Thoracic aorta (tissue), 2 donors: ENCODE results near the gene CRB2. TPM values are rescaled to one million over a fixed set of nuclear protein-coding genes. Genes with fewer than 3 reads are reported as not detected.

Experiments used
- ATAC-seq: fragments of 150-250 bp; one replicate; pipeline ENCODE4 v1.8.0; 2017; ENCODE audit warnings: low read depth; ENCODE audit not compliant: insufficient number of reproducible peaks, low FRiP score
- DNase-seq: peaks from one replicate; pipeline ENCODE4 v3.0.0-alpha.2; 2020; ENCODE audit warnings: low spot score
- H3K27ac ChIP-seq, 2 donors: fragments of 200-600 bp; sonication (generic); 1 replicate in 1 of 2; 2 replicates in 1 of 2; pipeline ENCODE4 v1.5.1; 2016; ENCODE audit warnings: mild to moderate bottlenecking in 2 of 2, moderate library complexity in 2 of 2
- H3K27me3 ChIP-seq: fragments of 200-600 bp; sonication (generic); replicated peaks from 2 replicates; pipeline ENCODE4 v1.6.0; 2016; ENCODE audit warnings: mild to moderate bottlenecking; ENCODE audit not compliant: insufficient read depth
- H3K36me3 ChIP-seq: fragments of 200-600 bp; sonication (generic); one replicate; pipeline ENCODE4 v1.5.1; 2016
- H3K4me1 ChIP-seq, 2 donors: fragments of 200-600 bp; sonication (generic); 1 replicate in 1 of 2; 2 replicates in 1 of 2; pipeline versions ENCODE4 v1.5.1 to v1.6.0; 2016; ENCODE audit warnings: low read depth in 2 of 2, mild to moderate bottlenecking in 1 of 2; ENCODE audit not compliant: control insufficient read depth in 1 of 2
- H3K4me3 ChIP-seq: fragments of 200-600 bp; sonication (generic); 2 replicates; pipeline ENCODE4 v1.5.1; 2016; ENCODE audit warnings: mild to moderate bottlenecking
- H3K9me3 ChIP-seq: fragments of 200-600 bp; sonication (generic); 2 replicates; pipeline ENCODE4 v1.5.1; 2016
- total RNA-seq, 2 donors: library from RNA; depleted of rRNA; stranded (reverse); fragments of >200 nt; gene quantifications; one replicate each; pipeline versions ENCODE4 v1.1.0 to v1.2.3, GENCODE V29; 2016
- TF ChIP-seq, protein P1 (sequence below): fragments of 200-600 bp; sonication (generic); IDR thresholded peaks from one replicate; pipeline ENCODE4 v1.5.1; 2019; ENCODE audit warnings: antibody characterized with exemption

Gene CRB2
- total RNA-seq, 2 donors from 2014 or later: not detected

- DNase-seq (no peak), ATAC-seq (no peak)
- TF ChIP-seq, protein P1, sequence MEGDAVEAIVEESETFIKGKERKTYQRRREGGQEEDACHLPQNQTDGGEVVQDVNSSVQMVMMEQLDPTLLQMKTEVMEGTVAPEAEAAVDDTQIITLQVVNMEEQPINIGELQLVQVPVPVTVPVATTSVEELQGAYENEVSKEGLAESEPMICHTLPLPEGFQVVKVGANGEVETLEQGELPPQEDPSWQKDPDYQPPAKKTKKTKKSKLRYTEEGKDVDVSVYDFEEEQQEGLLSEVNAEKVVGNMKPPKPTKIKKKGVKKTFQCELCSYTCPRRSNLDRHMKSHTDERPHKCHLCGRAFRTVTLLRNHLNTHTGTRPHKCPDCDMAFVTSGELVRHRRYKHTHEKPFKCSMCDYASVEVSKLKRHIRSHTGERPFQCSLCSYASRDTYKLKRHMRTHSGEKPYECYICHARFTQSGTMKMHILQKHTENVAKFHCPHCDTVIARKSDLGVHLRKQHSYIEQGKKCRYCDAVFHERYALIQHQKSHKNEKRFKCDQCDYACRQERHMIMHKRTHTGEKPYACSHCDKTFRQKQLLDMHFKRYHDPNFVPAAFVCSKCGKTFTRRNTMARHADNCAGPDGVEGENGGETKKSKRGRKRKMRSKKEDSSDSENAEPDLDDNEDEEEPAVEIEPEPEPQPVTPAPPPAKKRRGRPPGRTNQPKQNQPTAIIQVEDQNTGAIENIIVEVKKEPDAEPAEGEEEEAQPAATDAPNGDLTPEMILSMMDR: no peak
- Histone ChIP-seq H3K4me1 (peaks cover 0 to 7% of the 10 kb centered on the region in 2 donors), H3K27me3 (no peaks in the 10 kb centered on the region), H3K4me3 (no peak overlapping the region), H3K36me3 (no peaks in the 10 kb centered on the region), H3K9me3 (no peaks in the 10 kb centered on the region), H3K27ac (no peak overlapping the region)
Measured at GRCh38 chr9:123323196-123324013, 32.6 kb upstream of the CRB2 start.

DNA sequence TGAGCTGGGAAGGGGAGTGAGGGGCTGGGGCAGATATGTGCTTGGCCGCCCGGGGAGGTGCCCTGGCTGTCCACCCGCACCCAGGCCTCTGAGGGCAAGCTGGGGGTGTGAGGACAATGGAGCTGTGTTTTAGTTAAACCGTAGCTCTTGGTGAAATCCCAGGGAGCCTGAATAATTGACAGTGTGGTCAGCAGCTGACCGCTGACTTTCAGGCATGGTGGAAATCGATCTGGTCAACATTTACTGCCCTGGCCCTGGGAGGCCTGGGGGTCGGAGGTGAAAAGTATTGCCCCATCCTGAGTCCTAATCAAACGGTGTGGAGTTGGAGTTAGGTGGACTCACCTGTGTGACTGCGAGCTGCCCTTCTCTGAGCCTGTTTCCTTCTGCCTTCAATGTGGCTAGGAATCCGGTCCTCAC is 31.2 kb upstream of the CRB2 start:
- DNase-seq (no peak), ATAC-seq (no peak)
- Histone ChIP-seq H3K27me3 (no peaks in the 10 kb centered on the region), H3K9me3 (no peaks in the 10 kb centered on the region), H3K4me3 (no peak overlapping the region), H3K27ac (no peak overlapping the region), H3K4me1 (no peaks in the 10 kb centered on the region), H3K36me3 (no peaks in the 10 kb centered on the region)
- TF ChIP-seq, protein P1: no peak

GRCh38 chr9:123326187-123326586 is 29.8 kb upstream of the CRB2 start:
- Histone ChIP-seq H3K27ac (no peak overlapping the region), H3K4me3 (peak overlapping the region; percentile 37)

GRCh38 chr9:123326662-123327093 is 29.3 kb upstream of the CRB2 start:
- Histone ChIP-seq H3K9me3 (no peaks in the 10 kb centered on the region), H3K27me3 (no peaks in the 10 kb centered on the region), H3K4me1 (no peaks in the 10 kb centered on the region), H3K4me3 (peak overlapping the region; percentile 37), H3K36me3 (no peaks in the 10 kb centered on the region), H3K27ac (no peak overlapping the region)
- TF ChIP-seq, protein P1: no peak
- DNase-seq: no peak
- no peak for ATAC-seq

More at GRCh38 chr9:123326187-123326586, 29.8 kb upstream of the CRB2 start:
- Histone ChIP-seq H3K27me3 (no peaks in the 10 kb centered on the region), H3K36me3 (no peaks in the 10 kb centered on the region), H3K4me1 (no peaks in the 10 kb centered on the region), H3K9me3 (no peaks in the 10 kb centered on the region)
- no peak for ATAC-seq
- TF ChIP-seq, protein P1: no peak
- no peak for DNase-seq

- no peak for ATAC-seq
- TF ChIP-seq, protein P1: no peak
Measured at GRCh38 chr9:123327697-123328100, 28.3 kb upstream of the CRB2 start.

More at GRCh38 chr9:123327697-123328100, 28.3 kb upstream of the CRB2 start:
- Histone ChIP-seq H3K4me3 (no peak overlapping the region), H3K36me3 (no peaks in the 10 kb centered on the region), H3K27ac (no peak overlapping the region), H3K9me3 (no peaks in the 10 kb centered on the region), H3K4me1 (no peaks in the 10 kb centered on the region), H3K27me3 (no peaks in the 10 kb centered on the region)
- no peak for DNase-seq
